Upper lobe of right lung (tissue), 1 donor: ENCODE data around the gene PPP6R1. TPM values are rescaled to one million over a fixed set of nuclear protein-coding genes. Genes with fewer than 3 reads are reported as not detected.

Experiments used
- ATAC-seq: fragments of 200-7000 bp; cut with Tn5 transposase; one replicate; pipeline ENCODE4 v1.9.1; 2020; ENCODE audit warnings: mild to moderate bottlenecking, moderate library complexity
- DNase-seq: peaks from one replicate; pipeline ENCODE4 v3.0.0-alpha.2; 2020
- H3K27ac ChIP-seq: fragments of 200-600 bp; one replicate; pipeline ENCODE4 v1.8.0; 2022
- H3K27me3 ChIP-seq: fragments of 200-600 bp; one replicate; pipeline ENCODE4 v1.8.0; 2022; ENCODE audit warnings: mild to moderate bottlenecking
- H3K36me3 ChIP-seq: fragments of 200-600 bp; one replicate; pipeline ENCODE4 v1.8.0; 2022
- H3K4me1 ChIP-seq: fragments of 200-600 bp; one replicate; pipeline ENCODE4 v1.8.0; 2022
- H3K4me3 ChIP-seq: fragments of 200-600 bp; one replicate; pipeline ENCODE4 v1.8.0; 2022; ENCODE audit warnings: mild to moderate bottlenecking
- H3K9me3 ChIP-seq: fragments of 200-600 bp; one replicate; pipeline ENCODE4 v1.8.0; 2022
- CTCF ChIP-seq: fragments of 200-600 bp; IDR thresholded peaks from one replicate; pipeline ENCODE4 v1.8.0; 2022; ENCODE audit warnings: antibody characterized with exemption
- intact Hi-C: fragments of 100-400 bp; cut with DNase I; formaldehyde crosslinking; loops from one replicate; pipeline ENCODE4 v1.11.0; 2022
- total RNA-seq: library from RNA; stranded (reverse); fragmentation: NEBNext Ultra II Directional; extraction: Animal tissue kit (Norgen Biotek cat#: 25700); gene quantifications from one replicate; pipeline ENCODE4 v1.2.1, GENCODE V29; 2021
- donor health status: DM: no; HTN: yes; CAD: no; lungs with severe emphysema.

PPP6R1 gene
- total RNA-seq, 1 donor from 2014 or later: 61.0 TPM

GRCh38 chr19:55246462-55247451 is 12.1 kb downstream of the PPP6R1 start:
- TF ChIP-seq CTCF: no peak
- no peaks in the 10 kb centered on the region for H3K9me3 ChIP-seq
- H3K4me1 ChIP-seq: peaks cover 12% of the 10 kb centered on the region
- no peaks in the 10 kb centered on the region for H3K27me3 ChIP-seq
- H3K4me3 ChIP-seq: no peak overlapping the region
- H3K27ac ChIP-seq: no peak overlapping the region
- H3K36me3 ChIP-seq: peaks cover 55% of the 10 kb centered on the region
- DNase-seq (no peak), ATAC-seq (peak; percentile 2)
- intact Hi-C loops: no loop called here

GRCh38 chr19:55245236-55245904 is 13.4 kb downstream of the PPP6R1 start:
- H3K9me3 ChIP-seq: no peaks in the 10 kb centered on the region
- peaks cover 10% of the 10 kb centered on the region for H3K4me1 ChIP-seq
- no peak for TF ChIP-seq CTCF
- DNase-seq: no peak
- no peak overlapping the region for H3K4me3 ChIP-seq
- intact Hi-C loops: no loop called here
- no peak overlapping the region for H3K27ac ChIP-seq
- H3K27me3 ChIP-seq: no peaks in the 10 kb centered on the region
- peaks cover 67% of the 10 kb centered on the region for H3K36me3 ChIP-seq
- no peak for ATAC-seq

- Histone ChIP-seq H3K27ac (no peak overlapping the region), H3K4me1 (peaks cover 7% of the 10 kb centered on the region), H3K9me3 (no peaks in the 10 kb centered on the region), H3K27me3 (no peaks in the 10 kb centered on the region), H3K4me3 (no peak overlapping the region), H3K36me3 (peaks cover 77% of the 10 kb centered on the region)
- DNase-seq (no peak), ATAC-seq (no peak)
- TF ChIP-seq CTCF: no peak
- intact Hi-C loops: no loop called here
Observed at GRCh38 chr19:55244004-55244680, 14.7 kb downstream of the PPP6R1 start.

GRCh38 chr19:55242517-55242916 is 16.3 kb downstream of the PPP6R1 start:
- no peak for ATAC-seq
- H3K36me3 ChIP-seq: peaks cover 93% of the 10 kb centered on the region
- no peaks in the 10 kb centered on the region for H3K27me3 ChIP-seq
- intact Hi-C loops: no loop called here
- no peaks in the 10 kb centered on the region for H3K9me3 ChIP-seq
- no peak overlapping the region for H3K27ac ChIP-seq
- no peak overlapping the region for H3K4me3 ChIP-seq
- H3K4me1 ChIP-seq: peaks cover under 1% of the 10 kb centered on the region
- DNase-seq: no peak
- no peak for TF ChIP-seq CTCF

GRCh38 chr19:55241935-55242464 is 16.8 kb downstream of the PPP6R1 start:
- no peak for DNase-seq
- Histone ChIP-seq H3K27ac (no peak overlapping the region), H3K36me3 (peaks cover 96% of the 10 kb centered on the region), H3K4me1 (no peaks in the 10 kb centered on the region), H3K9me3 (no peaks in the 10 kb centered on the region), H3K4me3 (no peak overlapping the region), H3K27me3 (no peaks in the 10 kb centered on the region)
- intact Hi-C loops: no loop called here
- TF ChIP-seq CTCF: no peak
- no peak for ATAC-seq
